IPS-18c (cell line): Measurements from ENCODE around the gene NRXN3.

Source experiments
- H3K4me3 ChIP-seq: 2 replicates; pipeline ENCODE4 v1.7.0; 2013; ENCODE audit warnings: low read depth, mild to moderate bottlenecking, low read length, moderate library complexity; ENCODE audit not compliant: insufficient read depth
- H3K9me3 ChIP-seq: one replicate; pipeline ENCODE4 v1.6.1; 2013; ENCODE audit warnings: mild to moderate bottlenecking, low read length, moderate library complexity; ENCODE audit not compliant: control insufficient read depth, insufficient read depth

The NRXN3 gene

GRCh38 chr14:79111987-79112501, 941.9 kb downstream of the NRXN3 start:
- no peaks in the 10 kb centered on the region for H3K9me3 ChIP-seq
- H3K4me3 ChIP-seq: no peak overlapping the region

DNA sequence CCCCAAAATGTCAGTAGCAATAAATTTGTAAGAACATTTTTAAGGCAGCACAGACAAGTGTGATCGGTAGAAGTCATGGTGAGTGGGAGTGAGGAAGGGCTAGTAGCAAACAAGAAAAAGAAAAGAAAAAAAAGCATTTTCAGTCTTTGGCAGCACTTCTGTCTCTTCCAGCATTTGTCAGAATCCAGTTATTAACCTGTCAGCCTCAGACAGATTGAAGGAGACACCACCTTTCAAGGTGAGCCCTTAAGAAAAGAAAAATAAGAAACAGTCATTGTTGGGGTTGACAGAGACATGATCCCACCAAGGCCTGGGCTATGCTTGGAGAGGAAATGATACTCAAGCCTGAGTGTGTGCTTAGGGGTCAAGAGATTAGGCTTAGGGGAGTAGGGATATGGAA, 947.4 kb downstream of the NRXN3 start:
- H3K4me3 ChIP-seq: no peak overlapping the region
- H3K9me3 ChIP-seq: no peaks in the 10 kb centered on the region

DNA sequence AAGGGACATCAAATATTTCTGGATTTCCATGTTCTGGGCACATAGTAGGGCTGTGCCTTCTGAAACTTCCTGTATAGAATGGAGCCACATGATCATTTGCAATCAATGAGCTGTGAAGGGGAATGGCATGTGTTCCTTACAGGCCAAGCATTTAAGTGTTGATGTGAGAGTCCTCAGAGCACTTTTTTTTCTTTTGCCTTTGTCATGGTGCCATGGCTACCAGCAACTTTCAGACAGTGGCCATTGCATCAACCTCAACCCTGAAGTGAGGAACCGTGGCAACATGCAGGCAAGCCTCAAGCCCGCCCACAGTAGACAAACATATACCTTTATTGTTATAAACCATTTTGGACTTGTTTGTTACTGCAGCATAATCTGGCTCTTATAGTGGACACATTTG, 948.1 kb downstream of the NRXN3 start:
- H3K9me3 ChIP-seq: no peaks in the 10 kb centered on the region
- no peak overlapping the region for H3K4me3 ChIP-seq

GRCh38 chr14:79134361-79134760, 964.2 kb downstream of the NRXN3 start:
- H3K4me3 ChIP-seq: no peak overlapping the region
- no peaks in the 10 kb centered on the region for H3K9me3 ChIP-seq

DNA sequence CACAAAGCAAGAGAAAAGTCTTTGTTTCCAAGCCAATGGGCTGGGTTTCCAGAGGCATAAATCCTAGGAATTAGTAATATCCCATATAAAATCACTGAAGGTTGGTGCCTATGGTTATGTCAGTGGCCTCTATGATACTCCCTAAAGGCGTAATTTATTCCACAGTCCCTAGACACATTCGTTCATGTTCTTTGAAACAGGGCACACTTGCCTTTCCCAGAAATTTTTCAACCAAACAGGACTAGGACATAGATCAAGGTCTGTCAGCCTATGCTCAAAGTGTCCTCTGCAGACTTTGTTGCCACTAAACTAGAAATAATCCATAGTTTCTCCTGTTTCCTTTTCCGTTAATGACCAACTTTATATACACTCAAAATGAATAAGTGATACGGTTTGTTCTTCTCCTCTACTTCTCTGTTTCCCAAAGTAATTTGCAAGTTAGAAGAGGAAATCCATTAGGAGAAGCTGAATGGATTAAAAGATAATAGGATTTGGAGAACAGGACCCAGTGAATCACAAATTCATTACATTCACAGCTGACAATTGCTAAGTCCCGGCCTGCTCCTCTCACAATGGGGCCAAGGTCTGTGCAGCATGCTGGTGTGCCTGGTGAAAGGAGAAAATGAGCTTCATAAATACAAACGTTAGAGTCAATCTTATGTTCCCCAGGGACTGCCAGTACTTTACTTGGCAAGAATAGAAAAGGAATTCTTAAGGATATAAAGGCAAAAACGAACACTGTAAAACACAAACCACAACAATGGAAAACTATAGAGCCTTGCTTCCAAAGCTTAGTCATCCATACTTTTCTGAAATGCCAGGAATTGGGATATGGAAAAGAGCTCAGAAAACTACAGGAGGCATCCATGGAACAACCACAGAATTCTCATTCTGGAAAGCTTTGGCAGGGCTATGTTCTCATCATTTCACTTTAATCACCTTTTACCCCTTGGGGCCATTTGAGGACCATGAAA, 966.2 kb downstream of the NRXN3 start:
- Histone ChIP-seq H3K4me3 (no peak overlapping the region), H3K9me3 (no peaks in the 10 kb centered on the region)

GRCh38 chr14:79137045-79137430, 966.9 kb downstream of the NRXN3 start:
- no peaks in the 10 kb centered on the region for H3K9me3 ChIP-seq
- no peak overlapping the region for H3K4me3 ChIP-seq

- Histone ChIP-seq H3K9me3 (no peaks in the 10 kb centered on the region), H3K4me3 (no peak overlapping the region)
Measured at GRCh38 chr14:79137836-79138235, 967.7 kb downstream of the NRXN3 start.

DNA sequence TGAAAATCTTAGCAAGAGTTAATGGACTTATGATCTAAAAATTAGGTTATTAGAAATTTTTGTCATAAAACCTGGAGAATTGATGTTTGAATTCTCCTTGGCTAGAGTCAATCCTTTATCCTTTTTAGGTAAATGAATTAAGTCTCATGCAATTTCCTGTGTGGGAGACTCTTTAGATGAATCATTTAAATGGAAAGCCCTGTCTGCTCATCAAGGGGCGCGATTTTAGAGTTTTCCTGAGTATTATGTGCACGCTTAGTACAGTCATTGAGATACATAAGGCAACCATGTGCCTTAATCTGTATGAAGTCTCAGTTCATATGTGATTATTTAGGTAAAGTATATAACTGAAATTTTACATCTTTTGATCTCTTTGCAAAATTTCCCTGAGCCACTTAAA, 974.7 kb downstream of the NRXN3 start:
- no peak overlapping the region for H3K4me3 ChIP-seq
- H3K9me3 ChIP-seq: no peaks in the 10 kb centered on the region

DNA sequence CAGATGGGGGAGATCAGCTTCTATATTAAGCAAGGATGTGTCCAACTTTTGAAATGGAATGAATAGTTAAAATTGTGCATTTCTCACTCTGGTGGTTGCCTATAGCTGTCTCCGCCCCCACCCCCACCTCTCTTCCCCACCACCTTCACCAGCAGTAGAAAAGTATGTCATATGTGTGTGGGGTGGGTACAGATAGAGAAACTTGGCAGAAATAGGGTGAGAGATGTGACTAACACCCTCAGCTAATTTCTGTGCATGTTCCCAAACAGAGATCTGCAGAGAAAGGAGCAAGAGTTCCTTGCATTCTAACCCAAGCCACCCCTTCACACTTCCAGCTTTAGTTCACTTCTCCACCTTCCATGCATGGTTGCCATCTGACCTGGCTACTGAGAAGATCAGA, 980.1 kb downstream of the NRXN3 start:
- Histone ChIP-seq H3K4me3 (no peak overlapping the region), H3K9me3 (no peaks in the 10 kb centered on the region)

DNA sequence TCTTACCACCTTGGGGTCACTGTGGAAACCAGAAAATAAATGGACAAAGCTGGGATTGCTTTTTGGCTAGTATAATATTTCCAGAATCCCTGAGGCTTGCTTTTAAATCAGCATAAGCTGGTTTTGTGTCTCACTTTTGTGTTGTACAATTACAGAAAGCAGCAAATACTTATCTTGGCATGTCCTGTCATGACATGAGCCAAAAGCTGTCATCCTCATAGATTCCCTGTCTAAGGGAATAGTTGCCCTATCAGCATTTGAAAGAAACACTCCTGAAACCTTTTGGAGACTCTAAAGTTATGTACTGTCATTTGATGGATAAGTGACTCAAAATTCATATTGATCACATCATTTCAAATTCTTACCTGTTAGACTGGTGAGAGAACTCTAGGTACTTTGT, 987.2 kb downstream of the NRXN3 start:
- no peaks in the 10 kb centered on the region for H3K9me3 ChIP-seq

GRCh38 chr14:79161571-79161970, 991.4 kb downstream of the NRXN3 start:
- H3K4me3 ChIP-seq: no peak overlapping the region
- no peaks in the 10 kb centered on the region for H3K9me3 ChIP-seq

More for the DNA sequence above, 987.2 kb downstream of the NRXN3 start:
- no peak overlapping the region for H3K4me3 ChIP-seq

GRCh38 chr14:79162833-79163232, 992.7 kb downstream of the NRXN3 start:
- no peaks in the 10 kb centered on the region for H3K9me3 ChIP-seq

GRCh38 chr14:79165471-79166090, 995.4 kb downstream of the NRXN3 start:
- H3K9me3 ChIP-seq: no peaks in the 10 kb centered on the region
- no peak overlapping the region for H3K4me3 ChIP-seq

More at GRCh38 chr14:79162833-79163232, 992.7 kb downstream of the NRXN3 start:
- H3K4me3 ChIP-seq: no peak overlapping the region

GRCh38 chr14:79166171-79166570, 996.0 kb downstream of the NRXN3 start:
- Histone ChIP-seq H3K4me3 (no peak overlapping the region), H3K9me3 (no peaks in the 10 kb centered on the region)

DNA sequence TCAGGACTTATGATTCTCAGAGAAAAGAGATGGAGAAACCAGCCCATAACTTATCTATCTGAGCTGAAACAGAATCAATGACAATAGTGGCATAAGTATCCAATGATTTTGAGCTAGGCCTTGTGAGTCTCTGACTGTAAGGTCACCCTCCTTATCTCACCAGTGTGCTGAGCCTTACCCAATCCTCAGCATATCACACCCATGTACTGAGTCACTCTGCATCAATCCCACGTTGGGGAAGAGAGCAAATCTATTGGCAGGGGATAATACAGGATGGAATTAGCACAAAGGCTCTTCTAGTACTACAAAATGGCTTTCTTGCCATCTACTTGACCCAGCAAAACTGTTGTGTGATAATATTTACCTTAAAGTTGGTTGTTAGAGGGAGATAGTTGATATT, 997.8 kb downstream of the NRXN3 start:
- H3K4me3 ChIP-seq: no peak overlapping the region
- H3K9me3 ChIP-seq: no peaks in the 10 kb centered on the region

GRCh38 chr14:79175671-79176070, 1005.5 kb downstream of the NRXN3 start:
- Histone ChIP-seq H3K9me3 (no peaks in the 10 kb centered on the region), H3K4me3 (no peak overlapping the region)

DNA sequence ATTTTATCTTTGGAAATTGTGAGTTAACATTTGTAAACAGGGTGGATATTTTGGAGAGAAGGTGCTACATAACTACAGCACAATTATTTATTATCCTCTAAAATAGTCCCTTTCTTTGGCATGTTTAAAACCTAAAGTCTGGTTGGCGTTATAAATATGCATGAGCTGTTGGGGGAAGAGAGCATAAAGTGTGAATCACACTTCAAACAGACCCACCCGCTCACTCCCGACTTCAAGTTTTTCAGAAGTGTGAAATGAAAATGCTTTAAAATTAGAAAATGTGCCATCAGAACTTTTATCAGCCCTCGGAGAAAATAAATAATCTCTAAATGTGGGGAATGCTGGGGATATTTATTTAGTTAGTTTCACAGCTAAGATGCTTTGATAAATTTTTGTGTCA, 1006.9 kb downstream of the NRXN3 start:
- Histone ChIP-seq H3K9me3 (no peaks in the 10 kb centered on the region), H3K4me3 (no peak overlapping the region)

DNA sequence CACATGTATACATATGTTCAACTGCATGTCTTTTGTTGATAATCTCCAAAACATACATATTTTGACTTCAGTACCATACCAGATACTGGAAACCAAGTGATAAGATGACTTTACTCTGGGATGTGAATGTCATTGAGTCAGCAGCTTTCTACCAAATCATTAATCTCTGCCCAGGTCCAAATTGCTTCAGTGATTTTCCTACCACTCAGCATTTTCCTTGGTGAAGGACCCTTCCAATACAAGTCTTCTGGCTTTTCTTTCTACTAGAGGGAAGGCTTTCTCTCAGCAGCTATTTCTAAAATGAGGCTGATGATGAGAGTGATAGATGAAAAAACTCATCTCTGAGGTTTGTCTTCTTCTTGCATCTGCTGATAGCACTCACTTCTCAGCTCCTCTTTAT, 1008.5 kb downstream of the NRXN3 start:
- H3K4me3 ChIP-seq: no peak overlapping the region
- H3K9me3 ChIP-seq: no peaks in the 10 kb centered on the region
